GM23338 (cell line): ENCODE data around the gene OLFML2B. TPM values are rescaled to one million over a fixed set of nuclear protein-coding genes. Genes with fewer than 3 reads are reported as not detected.

Experiments
- ATAC-seq: fragments of 200-7000 bp; cut with Tn5 transposase; 3 replicates; pipeline ENCODE4 v1.9.1; 2020
- DNase-seq: peaks from one replicate; pipeline ENCODE4 v3.0.0-alpha.2; 2015; ENCODE audit warnings: low spot score
- H2AFZ ChIP-seq: fragments of 200-600 bp; sonication (generic); 2 replicates; pipeline ENCODE4 v1.8.0; 2016; ENCODE audit warnings: antibody characterized with exemption, mild to moderate bottlenecking, moderate library complexity
- H3F3A ChIP-seq: fragments of 200-600 bp; sonication (generic); replicated peaks from 2 replicates; pipeline ENCODE4 v1.8.0; 2017; ENCODE audit warnings: antibody characterized with exemption, mixed run types, low read depth
- H3K27ac ChIP-seq: fragments of 200-600 bp; sonication (generic); 2 replicates; pipeline ENCODE4 v1.6.1; 2016; ENCODE audit warnings: low read depth
- H3K27me3 ChIP-seq: fragments of 200-600 bp; sonication (generic); 2 replicates; pipeline ENCODE4 v1.8.0; 2016; ENCODE audit warnings: mild to moderate bottlenecking, mixed run types, moderate library complexity; ENCODE audit not compliant: insufficient read depth
- H3K36me3 ChIP-seq: fragments of 200-600 bp; sonication (generic); 2 replicates; pipeline ENCODE4 v1.8.0; 2016; ENCODE audit warnings: mild to moderate bottlenecking; ENCODE audit not compliant: insufficient read depth
- H3K4me1 ChIP-seq: fragments of 200-600 bp; sonication (generic); 2 replicates; pipeline ENCODE4 v1.8.0; 2016; ENCODE audit warnings: mild to moderate bottlenecking, moderate library complexity; ENCODE audit not compliant: insufficient read depth
- H3K4me2 ChIP-seq: fragments of 200-600 bp; sonication (generic); 2 replicates; pipeline ENCODE4 v1.7.1; 2017; ENCODE audit warnings: mixed run types
- H3K4me3 ChIP-seq: fragments of 200-600 bp; sonication (generic); 2 replicates; pipeline ENCODE4 v1.6.1; 2016; ENCODE audit warnings: mixed run types
- H3K79me2 ChIP-seq: fragments of 200-600 bp; sonication (generic); replicated peaks from 2 replicates; pipeline ENCODE4 v1.8.0; 2017; ENCODE audit warnings: mild to moderate bottlenecking; ENCODE audit not compliant: insufficient read depth
- H3K9me2 ChIP-seq: fragments of 200-600 bp; sonication (generic); 2 replicates; pipeline ENCODE4 v1.8.0; 2017; ENCODE audit not compliant: insufficient read depth
- H4K20me1 ChIP-seq: fragments of 200-600 bp; sonication (generic); replicated peaks from 2 replicates; pipeline ENCODE4 v1.8.0; 2017; ENCODE audit warnings: mild to moderate bottlenecking; ENCODE audit not compliant: insufficient read depth
- H3K27ac Mint-ChIP-seq: 2 replicates; pipeline ENCODE4 v1.8.0; 2020; ENCODE audit warnings: inconsistent platforms, mild to moderate bottlenecking, moderate library complexity, mixed read lengths
- H3K27me3 Mint-ChIP-seq: 3 replicates; pipeline ENCODE4 v1.8.0; 2022; ENCODE audit warnings: low read depth, mild to moderate bottlenecking, moderate library complexity, mixed read lengths, inconsistent platforms; ENCODE audit not compliant: insufficient read depth, poor library complexity
- H3K36me3 Mint-ChIP-seq: 3 replicates; pipeline ENCODE4 v1.8.0; 2021; ENCODE audit warnings: low read depth, mild to moderate bottlenecking, inconsistent platforms, moderate library complexity, mixed read lengths
- H3K4me1 Mint-ChIP-seq: 3 replicates; pipeline ENCODE4 v1.8.0; 2020; ENCODE audit warnings: mild to moderate bottlenecking, inconsistent platforms, mixed read lengths
- H3K4me3 Mint-ChIP-seq: 3 replicates; pipeline ENCODE4 v1.8.0; 2021; ENCODE audit warnings: moderate library complexity, mild to moderate bottlenecking, inconsistent platforms, mixed read lengths
- H3K9me3 Mint-ChIP-seq: 3 replicates; pipeline ENCODE4 v1.8.0; 2020; ENCODE audit warnings: moderate library complexity, mild to moderate bottlenecking, inconsistent platforms, mixed read lengths
- EZH2phosphoT487 ChIP-seq: fragments of 200-600 bp; sonication (generic); IDR thresholded peaks from one replicate; pipeline ENCODE4 v1.8.1; 2018; ENCODE audit warnings: antibody characterized with exemption; ENCODE audit not compliant: unreplicated experiment
- REST ChIP-seq: IDR thresholded peaks from one replicate; pipeline ENCODE4 v1.6.1; 2018; ENCODE audit warnings: antibody characterized with exemption; ENCODE audit not compliant: unreplicated experiment
- STAT1 ChIP-seq: IDR thresholded peaks from one replicate; pipeline ENCODE4 v1.6.1; 2016; ENCODE audit warnings: antibody characterized with exemption; ENCODE audit not compliant: unreplicated experiment
- ZNF331 ChIP-seq: fragments of 250-450 bp; sonication (Bioruptor Pico); IDR thresholded peaks from 2 replicates; pipeline ENCODE4 v1.5.0; 2020; ENCODE audit warnings: low read depth, mild to moderate bottlenecking, moderate library complexity
- long read RNA-seq: library from polyadenylated mRNA; unstranded; transcript quantifications from one replicate; pipeline ENCODE4 v2.0.0, GENCODE V29; 2020; ENCODE audit not compliant: unreplicated experiment
- polyA plus RNA-seq: library from polyadenylated mRNA; unstranded; fragments of >200 nt; fragmentation: Nextera tagmentation; extraction: Ambion mirVana; gene quantifications from 2 replicates; pipeline ENCODE4 v1.2.1, GENCODE V29; 2016
- total RNA-seq: library from RNA; depleted of rRNA; stranded (reverse); fragments of >200 nt; shearing (Covaris generic); gene quantifications from 2 replicates; pipeline ENCODE4 v1.2.3, GENCODE V29; 2014; rRNA removed
- TF ChIP-seq, protein P1 (sequence below), 2 experiments: fragments of 200-600 bp in 1 of 2; sonication (generic) in 1 of 2; conservative IDR thresholded peaks; 2 replicates each; pipeline versions ENCODE4 v1.5.1 to v1.6.1; 2016 to 2017; ENCODE audit warnings: antibody characterized with exemption in 2 of 2, low read depth in 2 of 2, mild to moderate bottlenecking in 2 of 2, moderate library complexity in 1 of 2

OLFML2B gene
- total RNA-seq (3.7 and 4.3 TPM in 2 replicates), polyA plus RNA-seq (2.0 and 2.9 TPM in 2 replicates)
- long read RNA-seq, partial matches to known transcripts: 1 of 3 reads
- long read RNA-seq, other reads (novel, unspliced or antisense): 1 of 3 reads

DNA sequence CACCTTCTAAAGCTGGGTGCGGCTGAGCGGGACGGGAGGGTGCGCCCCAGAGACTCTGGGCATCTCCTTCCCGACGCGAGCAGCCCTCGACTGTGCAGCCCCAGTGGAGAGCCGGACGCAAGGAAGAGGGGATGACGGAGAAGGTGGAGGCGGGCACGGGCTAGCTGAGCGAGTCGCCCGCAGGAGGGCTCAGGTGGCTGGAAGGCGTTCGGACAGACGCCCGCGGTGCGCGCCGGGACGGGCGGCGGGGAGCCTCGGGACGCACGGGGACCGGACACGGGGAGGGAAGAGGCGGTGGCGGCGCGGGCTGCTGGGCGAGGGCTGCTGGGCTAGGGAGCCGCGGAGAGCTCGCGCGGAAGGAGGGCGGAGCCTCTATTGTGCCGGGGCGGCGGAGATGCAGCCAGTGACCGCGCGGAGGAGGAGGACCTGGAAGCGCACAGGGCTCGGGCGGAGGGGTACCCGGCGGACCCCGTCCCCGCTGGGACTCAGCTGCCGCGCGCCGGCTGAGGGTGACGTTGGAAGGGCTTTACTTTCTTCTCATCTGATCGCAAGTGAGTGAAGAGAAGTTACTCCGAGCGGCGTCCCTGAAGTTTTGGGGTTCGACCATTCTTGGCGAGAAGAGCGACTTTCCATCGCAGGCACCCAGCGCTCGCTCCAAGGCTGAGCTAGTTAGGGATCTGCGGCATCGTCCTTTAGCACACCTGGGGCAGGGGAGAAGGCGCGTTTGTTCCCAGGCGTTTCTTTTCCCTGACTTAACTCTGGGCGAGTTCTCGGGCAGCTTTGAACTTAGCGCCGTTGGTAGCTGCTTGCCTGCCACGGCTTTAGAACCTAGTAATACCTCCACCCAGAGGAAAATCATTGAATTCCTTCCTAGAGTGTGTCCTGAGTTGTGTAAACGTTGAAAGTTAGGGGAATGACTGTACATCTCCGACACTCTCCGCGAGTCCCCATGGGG, at the start of gene OLFML2B:
Gene OLFML2B (minus strand): TSS at position 323 of the 955 bp plus-strand sequence. CDS start 439 bp downstream, outside the sequence.
- TF ChIP-seq EZH2phosphoT487: no peak
- TF ChIP-seq, protein P1, sequence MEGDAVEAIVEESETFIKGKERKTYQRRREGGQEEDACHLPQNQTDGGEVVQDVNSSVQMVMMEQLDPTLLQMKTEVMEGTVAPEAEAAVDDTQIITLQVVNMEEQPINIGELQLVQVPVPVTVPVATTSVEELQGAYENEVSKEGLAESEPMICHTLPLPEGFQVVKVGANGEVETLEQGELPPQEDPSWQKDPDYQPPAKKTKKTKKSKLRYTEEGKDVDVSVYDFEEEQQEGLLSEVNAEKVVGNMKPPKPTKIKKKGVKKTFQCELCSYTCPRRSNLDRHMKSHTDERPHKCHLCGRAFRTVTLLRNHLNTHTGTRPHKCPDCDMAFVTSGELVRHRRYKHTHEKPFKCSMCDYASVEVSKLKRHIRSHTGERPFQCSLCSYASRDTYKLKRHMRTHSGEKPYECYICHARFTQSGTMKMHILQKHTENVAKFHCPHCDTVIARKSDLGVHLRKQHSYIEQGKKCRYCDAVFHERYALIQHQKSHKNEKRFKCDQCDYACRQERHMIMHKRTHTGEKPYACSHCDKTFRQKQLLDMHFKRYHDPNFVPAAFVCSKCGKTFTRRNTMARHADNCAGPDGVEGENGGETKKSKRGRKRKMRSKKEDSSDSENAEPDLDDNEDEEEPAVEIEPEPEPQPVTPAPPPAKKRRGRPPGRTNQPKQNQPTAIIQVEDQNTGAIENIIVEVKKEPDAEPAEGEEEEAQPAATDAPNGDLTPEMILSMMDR (conservative IDR thresholded peaks at IDR 0.05; ENCODE audit: low read depth in 2 of 2): peak in 1 of 2 experiments; percentile 21; a peak in 2 of 4 replicates
- Mint-ChIP-seq H3K27me3 (peaks cover 43% of the 10 kb centered on the region), H3K36me3 (no peaks in the 10 kb centered on the region; the same call in 2 of the 3 replicates), H3K4me1 (peaks cover 25% of the 10 kb centered on the region), H3K27ac (no peak within 1 kb of the TSS), H3K4me3 (peak within 1 kb of the TSS; percentile 89), H3K9me3 (no peaks in the 10 kb centered on the region)
- Histone ChIP-seq H3K4me1 (peaks cover 24% of the 10 kb centered on the region), H3K79me2 (no peaks in the 10 kb centered on the region), H3K9me2 (no peaks in the 10 kb centered on the region), H3K27ac (no peak within 1 kb of the TSS), H2AFZ (peak within 1 kb of the TSS; percentile 100), H3K36me3 (no peaks in the 10 kb centered on the region), H4K20me1 (no peaks in the 10 kb centered on the region), H3F3A (0 out of 2 replicates have a peak, but pooled peaks cover 9% of the 10 kb centered on the region), H3K4me3 (peak within 1 kb of the TSS; percentile 81), H3K27me3 (peaks cover 56% of the 10 kb centered on the region), H3K4me2 (peak within 1 kb of the TSS; percentile 97)
- peak; percentile 93 for ATAC-seq
- DNase-seq: peak; percentile 91

- no peak overlapping the region; the same call in 1 of the 2 replicates for H3K4me3 ChIP-seq
- peak overlapping the region; percentile 82; the same call in 1 of the 2 replicates for H3K4me2 ChIP-seq
- peaks cover 7% of the 10 kb centered on the region for H3K9me2 ChIP-seq
- no peak overlapping the region for H3K27ac ChIP-seq
- Mint-ChIP-seq H3K27ac (no peak overlapping the region), H3K9me3 (peaks cover 7% of the 10 kb centered on the region; the same call in 1 of the 3 replicates), H3K4me1 (peaks cover 57% of the 10 kb centered on the region), H3K4me3 (peak overlapping the region; percentile 76), H3K27me3 (peaks cover 10% of the 10 kb centered on the region), H3K36me3 (peaks cover 30% of the 10 kb centered on the region)
- no peak overlapping the region for H2AFZ ChIP-seq
- no peak for ATAC-seq
- H3K4me1 ChIP-seq: peaks cover 36% of the 10 kb centered on the region
- peaks cover 20% of the 10 kb centered on the region for H4K20me1 ChIP-seq
- H3F3A ChIP-seq: peaks cover 8% of the 10 kb centered on the region; the same call in 1 of the 2 replicates
- H3K36me3 ChIP-seq: no peaks in the 10 kb centered on the region
- H3K27me3 ChIP-seq: peaks cover 8% of the 10 kb centered on the region; the same call in 1 of the 2 replicates
- DNase-seq: no peak
- peaks cover 66% of the 10 kb centered on the region for H3K79me2 ChIP-seq
- no peak for TF ChIP-seq ZNF331 (CRISPR knock-in tag)
- TF ChIP-seq, protein P1 (conservative IDR thresholded peaks at IDR 0.05; ENCODE audit: low read depth in 2 of 2): no peak
- TF ChIP-seq EZH2phosphoT487: no peak
- TF ChIP-seq REST: no peak
- no peak for TF ChIP-seq STAT1
Measured at GRCh38 chr1:162072740-162073139, 49.1 kb upstream of the OLFML2B start.
